HG03108 (cell line): ENCODE results near the gene CRISPLD2.
"Not testable (repeated sequence)": the region's sequence is repeated elsewhere in the genome, so short reads cannot be mapped to it uniquely, and the experiment has no call there.

ENCODE experiments used
- ATAC-seq: cut with Tn5 transposase; IDR thresholded peaks from one replicate; pipeline ENCODE4 v1.9.1; 2021; ENCODE audit warnings: moderate library complexity; ENCODE audit not compliant: unreplicated experiment

Gene CRISPLD2

GRCh38 chr16:84855435-84856202 lies 35.8 kb downstream of the CRISPLD2 start:
- not testable (repeated sequence) for ATAC-seq

DNA sequence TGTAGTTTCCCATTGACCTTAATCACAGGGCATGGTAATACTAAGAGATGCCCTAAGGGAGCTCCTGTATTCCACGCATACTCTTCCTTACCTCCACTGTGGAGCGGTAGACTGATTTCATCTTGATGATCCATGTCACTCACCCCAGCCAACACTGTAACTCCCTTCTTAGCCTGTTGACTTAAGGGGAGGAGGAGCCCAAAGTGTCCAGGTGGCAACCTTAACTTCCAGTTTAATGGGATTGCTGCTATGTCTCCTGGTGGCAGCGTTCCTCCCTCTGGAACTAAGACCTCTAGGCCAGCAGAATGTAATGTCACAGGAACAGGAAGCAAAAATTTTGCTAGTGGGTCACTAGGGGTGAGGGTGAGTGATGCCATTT lies 36.4 kb downstream of the CRISPLD2 start:
- not testable (repeated sequence) for ATAC-seq

GRCh38 chr16:84856811-84857210 lies 37.0 kb downstream of the CRISPLD2 start:
- ATAC-seq = not testable (repeated sequence)

DNA sequence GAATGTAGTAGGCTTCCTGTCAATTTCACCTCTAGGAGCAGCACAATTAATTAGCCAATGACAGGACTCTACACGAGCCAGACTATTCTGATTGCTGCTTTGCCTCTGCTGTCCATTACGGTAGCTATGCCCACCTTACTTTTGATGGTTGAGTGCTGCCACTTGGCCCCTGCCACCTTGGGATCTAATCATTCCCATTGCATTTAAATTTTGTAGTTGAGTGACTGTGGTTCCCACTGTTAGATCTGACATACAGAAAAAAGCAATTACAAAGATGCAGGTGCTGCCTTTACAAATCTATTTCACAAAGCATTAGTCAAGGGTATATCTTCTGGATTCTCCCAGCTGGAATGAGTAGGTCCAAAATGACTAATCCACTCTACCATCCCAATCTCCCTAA lies 39.9 kb downstream of the CRISPLD2 start:
- no peak for ATAC-seq

- no peak for ATAC-seq
These were observed 40.6 kb downstream of the CRISPLD2 start for GRCh38 chr16:84860383-84860782.

- no peak for ATAC-seq
These were observed 41.9 kb downstream of the CRISPLD2 start for GRCh38 chr16:84861671-84862070.

DNA sequence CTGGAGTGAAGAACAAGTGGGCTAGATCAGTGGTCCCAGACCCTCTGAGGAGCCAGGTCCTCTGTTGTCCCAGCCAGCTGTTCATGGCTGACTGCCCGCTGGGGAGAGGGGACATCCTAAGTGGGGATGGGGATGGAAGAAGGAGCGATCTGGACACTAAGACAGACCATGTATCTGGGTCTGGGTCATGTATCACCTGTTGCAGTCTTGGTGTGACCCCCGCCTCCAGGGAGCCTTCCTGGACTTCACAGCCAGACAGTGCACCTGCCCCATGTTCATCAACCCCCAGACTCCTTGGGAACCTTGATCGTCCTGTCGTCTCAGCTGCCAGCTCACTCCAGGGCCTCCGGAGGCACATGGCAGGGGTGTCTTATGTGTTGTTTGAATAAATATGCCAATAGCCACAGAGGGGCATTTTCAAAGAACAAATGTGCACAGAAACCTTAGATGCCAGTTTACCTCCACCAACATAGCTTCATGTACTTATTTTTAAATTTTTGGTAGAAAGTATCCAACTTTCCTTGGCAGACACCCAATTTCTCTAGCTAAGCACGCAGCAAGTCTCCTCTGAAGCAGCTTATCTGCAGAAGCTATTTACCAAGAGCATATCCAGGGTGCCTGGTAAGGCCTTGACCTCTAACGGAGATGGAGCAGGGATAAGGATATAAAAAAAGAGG lies 43.2 kb downstream of the CRISPLD2 start:
- no peak for ATAC-seq

DNA sequence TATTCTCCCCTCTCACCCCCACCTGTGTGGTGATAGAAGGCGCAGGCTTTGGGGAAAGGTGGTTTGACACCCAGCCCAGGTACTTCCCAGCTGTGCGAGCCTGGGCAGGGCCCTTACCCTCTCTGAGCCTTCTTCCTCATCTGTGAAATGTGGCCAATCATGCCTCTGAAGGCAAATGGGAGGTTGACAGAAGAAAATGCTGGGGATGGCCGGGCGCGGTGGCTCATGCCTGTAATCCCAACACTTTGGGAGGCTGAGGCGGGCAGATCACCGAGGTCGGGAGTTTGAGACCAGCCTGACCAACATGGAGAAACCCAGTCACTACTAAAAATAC lies 43.7 kb downstream of the CRISPLD2 start:
- ATAC-seq = no peak

DNA sequence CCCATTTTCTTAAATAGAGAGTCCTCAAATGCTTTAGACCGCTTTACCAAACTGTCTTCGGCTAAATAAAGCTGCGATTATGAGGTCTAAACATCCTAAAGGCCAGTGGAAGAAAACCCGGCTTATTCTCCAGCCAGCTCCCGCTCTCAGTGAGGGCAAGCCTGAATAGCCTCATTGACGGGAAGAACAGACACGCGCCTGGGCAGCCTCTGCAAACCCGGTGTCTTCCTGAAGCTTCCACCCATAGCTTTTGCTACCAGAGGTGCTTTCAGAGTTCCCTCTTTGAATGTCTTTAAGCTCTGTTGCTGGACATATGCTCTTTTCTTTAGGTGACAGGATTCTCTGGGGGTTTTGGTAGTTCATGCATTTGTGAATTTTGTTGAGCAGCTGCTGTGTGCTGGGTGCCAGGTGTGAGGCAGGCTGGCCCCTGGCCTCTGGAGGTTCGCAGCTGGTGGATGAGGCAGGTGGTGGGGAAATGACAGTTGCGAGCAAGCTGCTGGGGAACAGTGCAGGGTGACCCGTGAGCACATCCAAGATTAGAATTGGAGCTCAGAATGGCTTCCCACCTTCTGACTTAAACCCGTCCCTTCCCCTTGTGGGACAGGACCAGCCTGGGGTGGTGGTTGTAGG lies 44.7 kb downstream of the CRISPLD2 start:
- no peak for ATAC-seq

DNA sequence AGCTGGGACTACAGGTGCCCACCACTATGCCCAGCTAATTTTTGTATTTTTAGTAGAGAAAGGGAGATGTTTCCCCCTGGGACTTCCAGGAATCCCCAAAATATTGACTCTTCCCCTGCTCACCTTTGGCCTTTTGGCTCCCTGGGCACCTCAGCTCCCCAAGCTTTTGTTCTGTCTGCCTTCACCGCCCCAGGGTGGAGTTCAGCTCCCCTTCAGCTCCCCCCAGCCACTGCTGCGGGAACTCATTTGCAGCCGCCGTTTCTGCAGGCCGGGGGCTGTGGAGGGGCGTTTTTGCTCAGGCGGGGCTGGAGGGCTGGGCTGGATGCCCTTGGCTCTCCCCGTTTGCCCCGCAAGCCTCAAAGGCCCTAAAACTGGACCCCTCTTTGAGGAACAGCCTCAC lies 47.9 kb downstream of the CRISPLD2 start:
- ATAC-seq = no peak

DNA sequence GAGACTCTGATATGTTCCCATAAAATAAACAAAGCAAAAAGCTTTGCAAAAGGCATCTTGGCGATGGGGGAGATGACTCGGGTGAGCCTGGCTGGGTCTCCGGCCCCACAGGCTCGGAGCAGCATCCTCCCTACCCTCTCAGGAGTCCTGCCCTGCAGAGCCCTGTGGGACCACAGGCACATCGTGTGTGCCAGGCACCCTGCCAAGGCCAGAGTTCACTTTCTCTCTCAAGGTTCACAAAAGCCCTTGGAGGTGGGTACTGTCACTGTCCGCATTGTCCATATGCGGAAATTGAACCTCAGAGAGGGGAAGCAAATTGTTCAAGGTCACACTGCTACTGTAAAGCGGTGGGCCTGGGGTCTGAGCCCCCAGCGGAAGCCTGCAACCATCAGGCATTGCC lies 48.5 kb downstream of the CRISPLD2 start:
- ATAC-seq = no peak

DNA sequence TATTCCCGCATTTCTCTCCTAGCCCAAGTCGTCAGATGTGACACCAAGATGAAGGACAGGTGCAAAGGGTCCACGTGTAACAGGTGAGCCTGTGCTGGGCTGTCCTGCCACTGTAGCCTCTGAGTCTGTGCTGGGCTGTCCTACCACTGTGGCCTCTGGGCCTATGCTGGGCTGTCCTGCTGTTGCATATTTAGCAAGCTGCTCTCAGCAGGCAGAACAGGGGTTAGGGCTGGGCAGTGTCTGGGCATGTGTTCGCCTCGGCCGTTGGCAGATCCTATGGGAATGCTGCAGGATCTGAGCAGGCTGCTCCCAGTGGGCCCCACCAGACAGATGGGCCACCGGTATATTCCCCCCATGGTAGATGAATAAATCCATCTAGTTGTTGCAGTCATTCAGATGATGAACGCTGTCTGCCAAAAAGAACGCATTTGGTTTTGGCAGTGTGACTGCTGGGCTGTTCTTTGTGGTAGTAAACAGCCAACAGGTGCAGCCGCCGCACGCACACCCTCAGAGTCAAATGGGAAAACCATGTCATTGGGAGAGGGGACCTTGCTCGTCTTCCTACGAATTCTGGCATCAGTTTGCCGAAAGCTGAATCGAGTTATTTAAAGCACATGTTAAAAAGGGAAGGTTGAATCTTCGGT lies 49.2 kb downstream of the CRISPLD2 start:
- ATAC-seq = no peak

DNA sequence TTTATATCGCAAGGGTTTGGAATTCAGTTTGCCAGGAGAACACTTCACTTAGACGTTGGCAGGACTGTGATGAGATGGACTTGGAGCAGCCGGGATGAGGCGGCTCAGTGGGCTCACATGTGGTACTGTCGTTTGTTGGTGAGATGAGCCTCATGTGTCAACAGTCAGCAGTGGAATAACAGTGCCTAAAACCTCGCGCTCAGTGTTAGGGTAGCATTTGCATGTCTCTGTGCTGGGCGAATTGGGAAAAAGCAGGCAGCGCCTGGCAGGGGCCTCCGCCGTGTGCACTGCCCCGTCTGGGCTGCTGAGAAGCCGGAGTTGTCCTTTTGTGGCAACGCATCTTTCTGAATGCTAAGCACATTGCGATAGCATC lies 49.7 kb downstream of the CRISPLD2 start:
- no peak for ATAC-seq

- not testable (repeated sequence) for ATAC-seq
These were observed 53.2 kb downstream of the CRISPLD2 start for GRCh38 chr16:84872971-84873370.

DNA sequence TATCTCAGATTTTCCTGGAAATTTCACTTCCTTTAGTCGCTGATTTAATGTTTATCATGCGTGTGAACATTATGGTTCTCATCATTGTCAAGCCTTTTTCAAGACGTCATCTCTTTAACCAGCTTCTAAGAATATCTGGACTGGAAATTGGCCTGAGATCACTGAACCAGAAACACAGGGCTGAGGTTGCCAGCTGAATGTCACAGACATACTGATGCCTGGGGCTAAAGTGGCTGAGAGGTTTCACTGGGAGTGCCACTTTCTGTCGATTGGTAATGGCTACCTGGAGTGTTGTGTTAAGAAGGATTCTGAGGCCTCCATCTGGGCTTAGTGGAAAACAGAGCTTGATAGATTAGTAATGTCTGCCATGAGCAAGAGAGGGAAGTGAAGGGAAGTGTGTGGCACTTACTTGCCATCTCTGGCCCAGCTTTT lies 54.2 kb downstream of the CRISPLD2 start:
- ATAC-seq = no peak

DNA sequence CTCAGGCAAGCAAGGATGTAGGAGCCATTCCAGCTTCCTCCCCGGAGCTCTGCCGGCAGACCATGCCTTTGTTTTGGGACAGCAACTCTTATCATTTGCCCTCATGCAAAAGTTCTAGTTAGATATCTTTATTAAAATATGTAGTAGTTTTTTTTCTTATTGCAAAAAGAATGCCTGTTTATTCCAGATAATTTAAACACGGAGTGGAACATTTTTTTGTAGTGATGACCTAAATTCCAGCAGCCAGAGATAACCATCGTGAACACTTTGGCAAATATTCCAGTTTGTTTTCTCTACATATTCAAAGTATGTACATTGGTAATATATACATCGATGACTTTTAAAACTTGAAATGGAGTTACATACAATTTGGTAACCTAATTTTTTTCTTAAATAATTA lies 54.8 kb downstream of the CRISPLD2 start:
- ATAC-seq = no peak

DNA sequence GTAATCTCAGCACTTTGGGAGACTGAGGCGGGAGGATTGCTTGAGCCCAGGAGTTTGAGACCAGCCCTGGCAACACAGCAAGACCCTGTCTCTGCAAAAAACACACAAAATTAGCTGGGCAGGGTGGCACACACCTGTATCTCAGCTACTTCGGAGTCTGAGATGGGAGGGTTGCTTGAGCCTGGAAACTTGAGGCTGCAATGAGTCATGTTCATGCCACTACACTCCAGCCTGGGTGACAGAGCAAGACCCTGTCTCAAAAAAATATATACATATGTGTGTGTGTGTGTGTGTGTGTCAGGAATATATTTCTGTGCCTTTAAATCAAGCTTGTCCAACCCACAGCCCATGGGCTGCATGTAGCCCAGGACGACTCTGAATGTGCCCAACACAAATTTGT lies 55.2 kb downstream of the CRISPLD2 start:
- no peak for ATAC-seq

DNA sequence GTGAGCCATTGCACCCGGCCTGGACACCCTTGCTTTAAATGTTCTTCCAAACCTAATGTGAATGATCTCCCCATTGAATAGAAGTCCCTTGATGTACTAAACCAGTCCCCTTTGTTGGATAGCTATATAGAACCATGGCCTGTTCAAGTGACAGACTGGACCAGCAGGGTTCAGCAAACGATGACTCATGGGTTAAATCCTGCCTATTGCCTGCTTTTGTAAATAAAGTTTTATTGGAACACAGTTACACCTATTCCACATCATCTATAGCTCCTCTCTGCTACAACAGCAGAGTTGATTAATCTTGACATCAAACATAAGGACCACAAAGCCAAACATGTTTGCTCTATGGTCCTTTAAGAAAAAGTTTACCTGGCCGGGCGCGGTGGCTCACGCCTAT lies 56.1 kb downstream of the CRISPLD2 start:
- ATAC-seq = no peak

DNA sequence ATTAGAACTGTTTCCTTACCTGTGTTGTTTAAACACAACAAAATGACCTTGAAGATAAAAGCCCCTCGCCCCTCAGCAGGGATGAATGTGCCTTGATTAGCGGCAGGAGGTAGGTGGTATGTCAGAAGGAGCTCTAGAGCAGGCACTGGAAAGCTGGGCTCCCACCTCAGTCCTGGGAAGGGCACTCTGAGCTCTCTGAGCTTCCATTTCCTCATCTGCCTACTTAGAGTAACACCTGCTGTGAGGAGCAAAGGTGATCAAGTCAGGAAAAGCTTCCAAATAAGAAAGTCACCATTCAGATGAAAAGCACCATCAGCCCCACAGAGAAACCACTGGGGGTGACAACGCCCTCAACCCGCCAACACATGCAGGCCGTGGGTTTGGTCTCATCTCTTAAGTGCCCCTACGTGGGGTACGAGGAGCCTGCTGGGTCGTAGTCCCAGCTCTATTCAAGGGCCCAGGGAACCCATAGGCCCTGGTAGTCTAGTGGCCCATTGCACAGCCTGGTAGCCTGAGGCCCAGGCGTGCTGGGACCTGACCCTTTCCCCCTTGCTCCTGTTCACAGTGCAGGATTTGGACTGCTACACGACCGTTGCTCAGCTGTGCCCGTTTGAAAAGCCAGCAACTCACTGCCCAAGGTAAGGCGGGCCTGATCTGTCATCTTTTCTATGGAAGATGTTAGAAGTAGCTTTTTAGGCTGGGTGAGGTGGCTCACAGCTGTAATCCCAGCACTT lies 57.3 kb downstream of the CRISPLD2 start:
- ATAC-seq = no peak

GRCh38 chr16:84878770-84879169 lies 59.0 kb downstream of the CRISPLD2 start:
- ATAC-seq = no peak
